ENCODE measurements around the gene SLC35F3. TPM values are rescaled to one million over a fixed set of nuclear protein-coding genes. Genes with fewer than 3 reads are reported as not detected.

SLC35F3 gene
- total RNA-seq, 1 donor from 2014 or later: not detected

- peaks cover 16% of the 10 kb centered on the region for H3K27me3 ChIP-seq (ENCODE audit: low read depth)
- TF ChIP-seq CTCF (IDR thresholded peaks at IDR 0.05; ENCODE audit: borderline replicate concordance): no peak
- H3K36me3 ChIP-seq: no peaks in the 10 kb centered on the region
- H3K4me3 ChIP-seq: no peak overlapping the region
- H3K4me1 ChIP-seq: no peaks in the 10 kb centered on the region
- intact Hi-C loops (cut with micrococcal nuclease): no loop called here
- no peak for DNase-seq
- no peak overlapping the region for H3K27ac ChIP-seq (replicated peaks)
- H3K9me3 ChIP-seq (replicated peaks): peaks cover 16% of the 10 kb centered on the region
Measured at GRCh38 chr1:234199476-234200127, 295.1 kb downstream of the SLC35F3 start.

GRCh38 chr1:234200566-234200965 lies 296.1 kb downstream of the SLC35F3 start:
- TF ChIP-seq CTCF (IDR thresholded peaks at IDR 0.05; ENCODE audit: borderline replicate concordance): no peak
- no peak for DNase-seq
- intact Hi-C loops (cut with micrococcal nuclease): no loop called here
- peaks cover 10% of the 10 kb centered on the region for H3K27me3 ChIP-seq (ENCODE audit: low read depth)
- H3K27ac ChIP-seq (replicated peaks): no peak overlapping the region
- peaks cover 16% of the 10 kb centered on the region for H3K9me3 ChIP-seq (replicated peaks)
- no peaks in the 10 kb centered on the region for H3K36me3 ChIP-seq
- no peaks in the 10 kb centered on the region for H3K4me1 ChIP-seq
- H3K4me3 ChIP-seq: no peak overlapping the region

DNA sequence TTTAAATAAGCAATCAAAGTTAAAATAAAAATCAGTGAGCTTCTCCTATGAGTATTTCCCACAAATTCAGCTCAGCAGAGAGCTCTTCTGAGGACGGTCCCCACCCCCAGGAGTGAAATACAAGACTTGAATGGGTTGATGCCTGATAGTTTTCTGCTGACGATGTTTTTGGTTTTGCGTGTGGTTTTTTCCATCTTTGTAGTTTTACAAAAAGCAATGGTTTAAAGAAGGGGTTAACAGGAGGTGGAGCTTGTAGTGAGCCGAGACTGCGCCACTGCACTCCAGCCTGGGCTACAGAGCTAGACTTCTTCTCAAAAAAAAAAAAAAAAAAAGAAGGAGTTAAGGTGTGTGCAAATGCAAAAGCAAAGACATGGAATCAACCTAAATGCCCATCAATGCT lies 297.1 kb downstream of the SLC35F3 start:
- Histone ChIP-seq H3K9me3 (replicated peaks) (peaks cover 16% of the 10 kb centered on the region), H3K4me3 (no peak overlapping the region), H3K27ac (replicated peaks) (no peak overlapping the region), H3K27me3 (ENCODE audit: low read depth) (peaks cover 5% of the 10 kb centered on the region), H3K36me3 (no peaks in the 10 kb centered on the region), H3K4me1 (peaks cover 1% of the 10 kb centered on the region)
- DNase-seq: no peak
- no peak for TF ChIP-seq CTCF (IDR thresholded peaks at IDR 0.05; ENCODE audit: borderline replicate concordance)
- intact Hi-C loops (cut with micrococcal nuclease): no loop called here

GRCh38 chr1:234205966-234206365 lies 301.5 kb downstream of the SLC35F3 start:
- H3K4me3 ChIP-seq: no peak overlapping the region
- no peaks in the 10 kb centered on the region for H3K36me3 ChIP-seq
- TF ChIP-seq CTCF (IDR thresholded peaks at IDR 0.05; ENCODE audit: borderline replicate concordance): no peak
- intact Hi-C loops (cut with micrococcal nuclease): no loop called here
- no peak for DNase-seq
- no peaks in the 10 kb centered on the region for H3K9me3 ChIP-seq (replicated peaks)
- H3K4me1 ChIP-seq: peaks cover 4% of the 10 kb centered on the region
- H3K27me3 ChIP-seq (ENCODE audit: low read depth): peaks cover 6% of the 10 kb centered on the region
- no peak overlapping the region for H3K27ac ChIP-seq (replicated peaks)

DNA sequence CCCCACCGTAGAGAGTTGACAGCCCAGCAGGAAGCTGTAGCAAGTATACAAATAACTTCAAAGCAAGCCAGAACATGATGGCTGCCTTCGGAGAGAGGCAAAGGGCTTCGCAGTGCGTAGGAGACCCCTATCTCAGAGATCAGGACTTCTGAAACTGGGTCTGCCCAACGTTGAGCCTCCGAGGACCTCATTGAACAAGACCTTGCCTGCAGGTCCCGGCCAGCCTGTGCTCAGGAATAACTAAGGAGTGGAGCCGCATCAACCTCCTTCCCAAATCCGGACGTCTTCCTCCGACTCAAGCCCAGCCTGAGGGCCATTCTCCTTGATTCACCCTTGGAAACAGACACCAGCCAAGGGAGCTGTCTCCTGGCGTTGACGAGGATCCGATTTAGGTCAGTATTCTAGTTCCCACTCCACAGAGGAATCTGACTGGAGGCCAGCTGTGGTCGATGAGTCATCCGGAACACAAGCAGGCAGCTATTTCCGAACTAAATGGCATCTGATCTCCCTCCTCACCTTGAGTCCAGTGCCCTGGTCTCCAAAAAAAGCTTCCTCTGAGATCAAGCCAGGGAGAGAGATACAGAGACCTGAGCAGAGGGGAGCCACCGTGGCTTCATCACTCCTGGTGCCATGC lies 302.3 kb downstream of the SLC35F3 start:
- H3K36me3 ChIP-seq: no peaks in the 10 kb centered on the region
- no peaks in the 10 kb centered on the region for H3K9me3 ChIP-seq (replicated peaks)
- no peak overlapping the region for H3K4me3 ChIP-seq
- H3K4me1 ChIP-seq: peaks cover 4% of the 10 kb centered on the region
- no peak overlapping the region for H3K27ac ChIP-seq (replicated peaks)
- DNase-seq: peak; percentile 30
- intact Hi-C loops (cut with micrococcal nuclease): no loop called here
- TF ChIP-seq CTCF (IDR thresholded peaks at IDR 0.05; ENCODE audit: borderline replicate concordance): no peak
- H3K27me3 ChIP-seq (ENCODE audit: low read depth): peaks cover 14% of the 10 kb centered on the region
